ENCODE measurements around the gene AHI1. TPM values are rescaled to one million over a fixed set of nuclear protein-coding genes. Genes with fewer than 3 reads are reported as not detected.

The AHI1 gene
- total and polyA plus RNA-seq, 2 experiments from 2014 or later = 14.8 to 21.5 TPM

- Histone ChIP-seq H3K27ac (no peak overlapping the region), H3K36me3 (replicated peaks; ENCODE audit: insufficient read depth, low read depth) (no peaks in the 10 kb centered on the region), H2AFZ (no peak overlapping the region), H4K20me1 (ENCODE audit: insufficient read depth, poor library complexity, severe bottlenecking) (no peaks in the 10 kb centered on the region), H3K9me2 (replicated peaks; ENCODE audit: insufficient read depth) (no peaks in the 10 kb centered on the region), H3K4me2 (no peak overlapping the region), H3K79me2 (no peaks in the 10 kb centered on the region), H3K4me3 (no peak overlapping the region), H3K4me1 (ENCODE audit: insufficient read depth) (no peaks in the 10 kb centered on the region), H3K9me3 (ENCODE audit: low read depth) (no peaks in the 10 kb centered on the region), H3K27me3 (no peaks in the 10 kb centered on the region)
- 95% methylated on average over 3 of the region's 3 CpGs for WGBS (ENCODE audit: low lambda C conversion rate, missing lambda C conversion rate)
- TF ChIP-seq EZH2 (IDR thresholded peaks at IDR 0.05; ENCODE audit: borderline replicate concordance) (no peak), EZH2phosphoT487 (IDR thresholded peaks at IDR 0.05; ENCODE audit: low read depth, severe bottlenecking, unreplicated experiment) (no peak)
- TF ChIP-seq, protein P1, sequence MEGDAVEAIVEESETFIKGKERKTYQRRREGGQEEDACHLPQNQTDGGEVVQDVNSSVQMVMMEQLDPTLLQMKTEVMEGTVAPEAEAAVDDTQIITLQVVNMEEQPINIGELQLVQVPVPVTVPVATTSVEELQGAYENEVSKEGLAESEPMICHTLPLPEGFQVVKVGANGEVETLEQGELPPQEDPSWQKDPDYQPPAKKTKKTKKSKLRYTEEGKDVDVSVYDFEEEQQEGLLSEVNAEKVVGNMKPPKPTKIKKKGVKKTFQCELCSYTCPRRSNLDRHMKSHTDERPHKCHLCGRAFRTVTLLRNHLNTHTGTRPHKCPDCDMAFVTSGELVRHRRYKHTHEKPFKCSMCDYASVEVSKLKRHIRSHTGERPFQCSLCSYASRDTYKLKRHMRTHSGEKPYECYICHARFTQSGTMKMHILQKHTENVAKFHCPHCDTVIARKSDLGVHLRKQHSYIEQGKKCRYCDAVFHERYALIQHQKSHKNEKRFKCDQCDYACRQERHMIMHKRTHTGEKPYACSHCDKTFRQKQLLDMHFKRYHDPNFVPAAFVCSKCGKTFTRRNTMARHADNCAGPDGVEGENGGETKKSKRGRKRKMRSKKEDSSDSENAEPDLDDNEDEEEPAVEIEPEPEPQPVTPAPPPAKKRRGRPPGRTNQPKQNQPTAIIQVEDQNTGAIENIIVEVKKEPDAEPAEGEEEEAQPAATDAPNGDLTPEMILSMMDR (IDR thresholded peaks at IDR 0.05; ENCODE audit: poor library complexity) = no peak
- DNase-seq (ENCODE audit: low spot score) = no peak
Observed at GRCh38 chr6:135334169-135334568, 163.4 kb downstream of the AHI1 start.

DNA sequence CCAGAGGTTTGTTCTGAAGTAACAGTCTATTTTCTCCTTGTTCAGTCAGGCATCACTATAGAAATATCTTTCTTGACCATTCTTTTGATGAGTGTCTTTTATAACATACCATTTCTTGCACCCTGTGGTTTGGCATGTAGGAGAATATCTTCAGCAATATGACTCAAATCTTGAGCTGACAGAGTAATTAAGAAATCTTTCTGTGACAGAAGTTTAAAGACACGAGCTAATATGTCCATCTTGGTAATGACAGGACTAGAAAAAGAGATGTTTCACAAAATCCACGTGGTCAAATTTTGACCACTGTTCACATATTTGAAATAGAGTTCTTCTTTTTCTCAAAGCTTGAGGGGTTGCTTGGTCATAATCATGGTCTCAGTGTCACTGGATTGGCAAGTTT lies 166.5 kb downstream of the AHI1 start:
- Histone ChIP-seq H3K79me2 (no peaks in the 10 kb centered on the region), H3K4me2 (no peak overlapping the region), H3K36me3 (replicated peaks; ENCODE audit: insufficient read depth, low read depth) (no peaks in the 10 kb centered on the region), H3K4me3 (no peak overlapping the region), H3K27ac (no peak overlapping the region), H3K27me3 (no peaks in the 10 kb centered on the region), H3K9me3 (ENCODE audit: low read depth) (no peaks in the 10 kb centered on the region), H3K4me1 (ENCODE audit: insufficient read depth) (no peaks in the 10 kb centered on the region), H3K9me2 (replicated peaks; ENCODE audit: insufficient read depth) (no peaks in the 10 kb centered on the region), H2AFZ (no peak overlapping the region), H4K20me1 (ENCODE audit: insufficient read depth, poor library complexity, severe bottlenecking) (no peaks in the 10 kb centered on the region)
- no peak for DNase-seq (ENCODE audit: low spot score)
- TF ChIP-seq EZH2 (IDR thresholded peaks at IDR 0.05; ENCODE audit: borderline replicate concordance) = no peak
- TF ChIP-seq, protein P1 (IDR thresholded peaks at IDR 0.05; ENCODE audit: poor library complexity) = no peak
- no peak for TF ChIP-seq EZH2phosphoT487 (IDR thresholded peaks at IDR 0.05; ENCODE audit: low read depth, severe bottlenecking, unreplicated experiment)
- 96% methylated on average over 2 of the region's 2 CpGs for WGBS (ENCODE audit: low lambda C conversion rate, missing lambda C conversion rate)

- 91% methylated on average over 13 of the region's 13 CpGs for WGBS (ENCODE audit: low lambda C conversion rate, missing lambda C conversion rate)
- no peak overlapping the region for H3K27ac ChIP-seq
Observed at GRCh38 chr6:135329851-135330803, 167.4 kb downstream of the AHI1 start.

More at GRCh38 chr6:135329851-135330803, 167.4 kb downstream of the AHI1 start:
- Histone ChIP-seq H3K4me2 (no peak overlapping the region), H3K4me3 (no peak overlapping the region), H3K36me3 (replicated peaks; ENCODE audit: insufficient read depth, low read depth) (no peaks in the 10 kb centered on the region), H3K9me2 (replicated peaks; ENCODE audit: insufficient read depth) (no peaks in the 10 kb centered on the region), H3K79me2 (no peaks in the 10 kb centered on the region), H4K20me1 (ENCODE audit: insufficient read depth, poor library complexity, severe bottlenecking) (no peaks in the 10 kb centered on the region), H3K9me3 (ENCODE audit: low read depth) (no peaks in the 10 kb centered on the region), H3K4me1 (ENCODE audit: insufficient read depth) (no peaks in the 10 kb centered on the region), H2AFZ (no peak overlapping the region), H3K27me3 (no peaks in the 10 kb centered on the region)
- no peak for DNase-seq (ENCODE audit: low spot score)
- TF ChIP-seq, protein P1 (IDR thresholded peaks at IDR 0.05; ENCODE audit: poor library complexity) = no peak
- TF ChIP-seq EZH2phosphoT487 (IDR thresholded peaks at IDR 0.05; ENCODE audit: low read depth, severe bottlenecking, unreplicated experiment) (no peak), EZH2 (IDR thresholded peaks at IDR 0.05; ENCODE audit: borderline replicate concordance) (no peak)

Measured in hepatocyte (in vitro differentiated cells).